GM23338 (cell line): ENCODE results near the gene SNX3. TPM values are rescaled to one million over a fixed set of nuclear protein-coding genes. Genes with fewer than 3 reads are reported as not detected.

ENCODE experiments used
- ATAC-seq: fragments of 200-7000 bp; cut with Tn5 transposase; 3 replicates; pipeline ENCODE4 v1.9.1; 2020
- DNase-seq: peaks from one replicate; pipeline ENCODE4 v3.0.0-alpha.2; 2015; ENCODE audit warnings: low spot score
- H2AFZ ChIP-seq: fragments of 200-600 bp; sonication (generic); 2 replicates; pipeline ENCODE4 v1.8.0; 2016; ENCODE audit warnings: antibody characterized with exemption, mild to moderate bottlenecking, moderate library complexity
- H3F3A ChIP-seq: fragments of 200-600 bp; sonication (generic); replicated peaks from 2 replicates; pipeline ENCODE4 v1.8.0; 2017; ENCODE audit warnings: antibody characterized with exemption, mixed run types, low read depth
- H3K27ac ChIP-seq: fragments of 200-600 bp; sonication (generic); 2 replicates; pipeline ENCODE4 v1.6.1; 2016; ENCODE audit warnings: low read depth
- H3K27me3 ChIP-seq: fragments of 200-600 bp; sonication (generic); 2 replicates; pipeline ENCODE4 v1.8.0; 2016; ENCODE audit warnings: mild to moderate bottlenecking, mixed run types, moderate library complexity; ENCODE audit not compliant: insufficient read depth
- H3K36me3 ChIP-seq: fragments of 200-600 bp; sonication (generic); 2 replicates; pipeline ENCODE4 v1.8.0; 2016; ENCODE audit warnings: mild to moderate bottlenecking; ENCODE audit not compliant: insufficient read depth
- H3K4me1 ChIP-seq: fragments of 200-600 bp; sonication (generic); 2 replicates; pipeline ENCODE4 v1.8.0; 2016; ENCODE audit warnings: mild to moderate bottlenecking, moderate library complexity; ENCODE audit not compliant: insufficient read depth
- H3K4me2 ChIP-seq: fragments of 200-600 bp; sonication (generic); 2 replicates; pipeline ENCODE4 v1.7.1; 2017; ENCODE audit warnings: mixed run types
- H3K4me3 ChIP-seq: fragments of 200-600 bp; sonication (generic); 2 replicates; pipeline ENCODE4 v1.6.1; 2016; ENCODE audit warnings: mixed run types
- H3K79me2 ChIP-seq: fragments of 200-600 bp; sonication (generic); replicated peaks from 2 replicates; pipeline ENCODE4 v1.8.0; 2017; ENCODE audit warnings: mild to moderate bottlenecking; ENCODE audit not compliant: insufficient read depth
- H3K9me2 ChIP-seq: fragments of 200-600 bp; sonication (generic); 2 replicates; pipeline ENCODE4 v1.8.0; 2017; ENCODE audit not compliant: insufficient read depth
- H4K20me1 ChIP-seq: fragments of 200-600 bp; sonication (generic); replicated peaks from 2 replicates; pipeline ENCODE4 v1.8.0; 2017; ENCODE audit warnings: mild to moderate bottlenecking; ENCODE audit not compliant: insufficient read depth
- H3K27ac Mint-ChIP-seq: 2 replicates; pipeline ENCODE4 v1.8.0; 2020; ENCODE audit warnings: inconsistent platforms, mild to moderate bottlenecking, moderate library complexity, mixed read lengths
- H3K27me3 Mint-ChIP-seq: 3 replicates; pipeline ENCODE4 v1.8.0; 2022; ENCODE audit warnings: low read depth, mild to moderate bottlenecking, moderate library complexity, mixed read lengths, inconsistent platforms; ENCODE audit not compliant: insufficient read depth, poor library complexity
- H3K36me3 Mint-ChIP-seq: 3 replicates; pipeline ENCODE4 v1.8.0; 2021; ENCODE audit warnings: low read depth, mild to moderate bottlenecking, inconsistent platforms, moderate library complexity, mixed read lengths
- H3K4me1 Mint-ChIP-seq: 3 replicates; pipeline ENCODE4 v1.8.0; 2020; ENCODE audit warnings: mild to moderate bottlenecking, inconsistent platforms, mixed read lengths
- H3K4me3 Mint-ChIP-seq: 3 replicates; pipeline ENCODE4 v1.8.0; 2021; ENCODE audit warnings: moderate library complexity, mild to moderate bottlenecking, inconsistent platforms, mixed read lengths
- H3K9me3 Mint-ChIP-seq: 3 replicates; pipeline ENCODE4 v1.8.0; 2020; ENCODE audit warnings: moderate library complexity, mild to moderate bottlenecking, inconsistent platforms, mixed read lengths
- CREB1 ChIP-seq: fragments of 250-450 bp; sonication (Bioruptor Pico); IDR thresholded peaks from 2 replicates; pipeline ENCODE4 v1.5.0; 2020; ENCODE audit warnings: low read depth, mild to moderate bottlenecking, moderate library complexity
- EZH2 ChIP-seq: fragments of 200-600 bp; sonication (generic); IDR thresholded peaks from one replicate; pipeline ENCODE4 v1.8.0; 2017; ENCODE audit warnings: antibody characterized with exemption, mild to moderate bottlenecking, low read depth; ENCODE audit not compliant: unreplicated experiment
- JUNB ChIP-seq: IDR thresholded peaks from one replicate; pipeline ENCODE4 v1.6.1; 2016; ENCODE audit warnings: antibody characterized with exemption; ENCODE audit not compliant: unreplicated experiment
- NANOG ChIP-seq: IDR thresholded peaks from 2 replicates; pipeline ENCODE4 v1.6.1; 2016; ENCODE audit warnings: antibody characterized with exemption, borderline replicate concordance
- REST ChIP-seq: IDR thresholded peaks from one replicate; pipeline ENCODE4 v1.6.1; 2018; ENCODE audit warnings: antibody characterized with exemption; ENCODE audit not compliant: unreplicated experiment
- STAT1 ChIP-seq: IDR thresholded peaks from one replicate; pipeline ENCODE4 v1.6.1; 2016; ENCODE audit warnings: antibody characterized with exemption; ENCODE audit not compliant: unreplicated experiment
- ZNF331 ChIP-seq: fragments of 250-450 bp; sonication (Bioruptor Pico); IDR thresholded peaks from 2 replicates; pipeline ENCODE4 v1.5.0; 2020; ENCODE audit warnings: low read depth, mild to moderate bottlenecking, moderate library complexity
- polyA plus RNA-seq: library from polyadenylated mRNA; unstranded; fragments of >200 nt; fragmentation: Nextera tagmentation; extraction: Ambion mirVana; gene quantifications from 2 replicates; pipeline ENCODE4 v1.2.1, GENCODE V29; 2016
- total RNA-seq: library from RNA; depleted of rRNA; stranded (reverse); fragments of >200 nt; shearing (Covaris generic); gene quantifications from 2 replicates; pipeline ENCODE4 v1.2.3, GENCODE V29; 2014
- TF ChIP-seq, protein P1 (sequence below): IDR thresholded peaks from 2 replicates; pipeline ENCODE4 v1.6.1; 2016; ENCODE audit warnings: antibody characterized with exemption
- TF ChIP-seq, protein P2 (sequence below): fragments of 250-450 bp; sonication (Bioruptor Pico); IDR thresholded peaks from 2 replicates; pipeline ENCODE4 v1.5.0; 2020; ENCODE audit warnings: mild to moderate bottlenecking, moderate library complexity

SNX3 gene
- total and polyA plus RNA-seq, 2 experiments from 2014 or later, result 87.2 to 123 TPM

GRCh38 chr6:108286366-108286765, 25.5 kb upstream of the SNX3 start:
- Histone ChIP-seq H3K9me2 (no peaks in the 10 kb centered on the region), H2AFZ (no peak overlapping the region), H3K27ac (no peak overlapping the region), H3K4me1 (no peaks in the 10 kb centered on the region), H3F3A (no peaks in the 10 kb centered on the region), H3K36me3 (no peaks in the 10 kb centered on the region), H3K27me3 (no peaks in the 10 kb centered on the region), H3K4me2 (no peak overlapping the region), H4K20me1 (no peaks in the 10 kb centered on the region), H3K79me2 (no peaks in the 10 kb centered on the region), H3K4me3 (no peak overlapping the region)
- Mint-ChIP-seq H3K4me1 (no peaks in the 10 kb centered on the region), H3K27me3 (peaks cover 4% of the 10 kb centered on the region), H3K27ac (no peak overlapping the region), H3K9me3 (no peaks in the 10 kb centered on the region), H3K4me3 (no peak overlapping the region), H3K36me3 (no peaks in the 10 kb centered on the region)
- ATAC-seq (no peak), DNase-seq (no peak)
- TF ChIP-seq, protein P1, sequence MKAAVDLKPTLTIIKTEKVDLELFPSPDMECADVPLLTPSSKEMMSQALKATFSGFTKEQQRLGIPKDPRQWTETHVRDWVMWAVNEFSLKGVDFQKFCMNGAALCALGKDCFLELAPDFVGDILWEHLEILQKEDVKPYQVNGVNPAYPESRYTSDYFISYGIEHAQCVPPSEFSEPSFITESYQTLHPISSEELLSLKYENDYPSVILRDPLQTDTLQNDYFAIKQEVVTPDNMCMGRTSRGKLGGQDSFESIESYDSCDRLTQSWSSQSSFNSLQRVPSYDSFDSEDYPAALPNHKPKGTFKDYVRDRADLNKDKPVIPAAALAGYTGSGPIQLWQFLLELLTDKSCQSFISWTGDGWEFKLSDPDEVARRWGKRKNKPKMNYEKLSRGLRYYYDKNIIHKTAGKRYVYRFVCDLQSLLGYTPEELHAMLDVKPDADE, result no peak
- no peak for TF ChIP-seq NANOG
- no peak for TF ChIP-seq REST
- TF ChIP-seq EZH2, result no peak

GRCh38 chr6:108285381-108285780, 24.5 kb upstream of the SNX3 start:
- no peak overlapping the region for H3K4me2 ChIP-seq
- no peak overlapping the region for H3K4me3 Mint-ChIP-seq
- H3K4me1 Mint-ChIP-seq, result peaks cover 3% of the 10 kb centered on the region; the same call in 2 of the 3 replicates
- H3K27ac Mint-ChIP-seq, result no peak overlapping the region
- DNase-seq (no peak), ATAC-seq (no peak)
- no peaks in the 10 kb centered on the region for H3K27me3 ChIP-seq
- H4K20me1 ChIP-seq, result no peaks in the 10 kb centered on the region
- H3K9me3 Mint-ChIP-seq, result no peaks in the 10 kb centered on the region
- no peaks in the 10 kb centered on the region for H3K36me3 ChIP-seq
- H3K36me3 Mint-ChIP-seq, result no peaks in the 10 kb centered on the region
- no peaks in the 10 kb centered on the region for H3F3A ChIP-seq
- H3K4me3 ChIP-seq, result no peak overlapping the region
- H3K27me3 Mint-ChIP-seq, result peaks cover 4% of the 10 kb centered on the region
- H2AFZ ChIP-seq, result no peak overlapping the region
- no peaks in the 10 kb centered on the region for H3K79me2 ChIP-seq
- H3K9me2 ChIP-seq, result no peaks in the 10 kb centered on the region
- H3K27ac ChIP-seq, result no peak overlapping the region
- peaks cover 2% of the 10 kb centered on the region; the same call in 1 of the 2 replicates for H3K4me1 ChIP-seq
- no peak for TF ChIP-seq ZNF331 (CRISPR knock-in tag)
- TF ChIP-seq, protein P2, sequence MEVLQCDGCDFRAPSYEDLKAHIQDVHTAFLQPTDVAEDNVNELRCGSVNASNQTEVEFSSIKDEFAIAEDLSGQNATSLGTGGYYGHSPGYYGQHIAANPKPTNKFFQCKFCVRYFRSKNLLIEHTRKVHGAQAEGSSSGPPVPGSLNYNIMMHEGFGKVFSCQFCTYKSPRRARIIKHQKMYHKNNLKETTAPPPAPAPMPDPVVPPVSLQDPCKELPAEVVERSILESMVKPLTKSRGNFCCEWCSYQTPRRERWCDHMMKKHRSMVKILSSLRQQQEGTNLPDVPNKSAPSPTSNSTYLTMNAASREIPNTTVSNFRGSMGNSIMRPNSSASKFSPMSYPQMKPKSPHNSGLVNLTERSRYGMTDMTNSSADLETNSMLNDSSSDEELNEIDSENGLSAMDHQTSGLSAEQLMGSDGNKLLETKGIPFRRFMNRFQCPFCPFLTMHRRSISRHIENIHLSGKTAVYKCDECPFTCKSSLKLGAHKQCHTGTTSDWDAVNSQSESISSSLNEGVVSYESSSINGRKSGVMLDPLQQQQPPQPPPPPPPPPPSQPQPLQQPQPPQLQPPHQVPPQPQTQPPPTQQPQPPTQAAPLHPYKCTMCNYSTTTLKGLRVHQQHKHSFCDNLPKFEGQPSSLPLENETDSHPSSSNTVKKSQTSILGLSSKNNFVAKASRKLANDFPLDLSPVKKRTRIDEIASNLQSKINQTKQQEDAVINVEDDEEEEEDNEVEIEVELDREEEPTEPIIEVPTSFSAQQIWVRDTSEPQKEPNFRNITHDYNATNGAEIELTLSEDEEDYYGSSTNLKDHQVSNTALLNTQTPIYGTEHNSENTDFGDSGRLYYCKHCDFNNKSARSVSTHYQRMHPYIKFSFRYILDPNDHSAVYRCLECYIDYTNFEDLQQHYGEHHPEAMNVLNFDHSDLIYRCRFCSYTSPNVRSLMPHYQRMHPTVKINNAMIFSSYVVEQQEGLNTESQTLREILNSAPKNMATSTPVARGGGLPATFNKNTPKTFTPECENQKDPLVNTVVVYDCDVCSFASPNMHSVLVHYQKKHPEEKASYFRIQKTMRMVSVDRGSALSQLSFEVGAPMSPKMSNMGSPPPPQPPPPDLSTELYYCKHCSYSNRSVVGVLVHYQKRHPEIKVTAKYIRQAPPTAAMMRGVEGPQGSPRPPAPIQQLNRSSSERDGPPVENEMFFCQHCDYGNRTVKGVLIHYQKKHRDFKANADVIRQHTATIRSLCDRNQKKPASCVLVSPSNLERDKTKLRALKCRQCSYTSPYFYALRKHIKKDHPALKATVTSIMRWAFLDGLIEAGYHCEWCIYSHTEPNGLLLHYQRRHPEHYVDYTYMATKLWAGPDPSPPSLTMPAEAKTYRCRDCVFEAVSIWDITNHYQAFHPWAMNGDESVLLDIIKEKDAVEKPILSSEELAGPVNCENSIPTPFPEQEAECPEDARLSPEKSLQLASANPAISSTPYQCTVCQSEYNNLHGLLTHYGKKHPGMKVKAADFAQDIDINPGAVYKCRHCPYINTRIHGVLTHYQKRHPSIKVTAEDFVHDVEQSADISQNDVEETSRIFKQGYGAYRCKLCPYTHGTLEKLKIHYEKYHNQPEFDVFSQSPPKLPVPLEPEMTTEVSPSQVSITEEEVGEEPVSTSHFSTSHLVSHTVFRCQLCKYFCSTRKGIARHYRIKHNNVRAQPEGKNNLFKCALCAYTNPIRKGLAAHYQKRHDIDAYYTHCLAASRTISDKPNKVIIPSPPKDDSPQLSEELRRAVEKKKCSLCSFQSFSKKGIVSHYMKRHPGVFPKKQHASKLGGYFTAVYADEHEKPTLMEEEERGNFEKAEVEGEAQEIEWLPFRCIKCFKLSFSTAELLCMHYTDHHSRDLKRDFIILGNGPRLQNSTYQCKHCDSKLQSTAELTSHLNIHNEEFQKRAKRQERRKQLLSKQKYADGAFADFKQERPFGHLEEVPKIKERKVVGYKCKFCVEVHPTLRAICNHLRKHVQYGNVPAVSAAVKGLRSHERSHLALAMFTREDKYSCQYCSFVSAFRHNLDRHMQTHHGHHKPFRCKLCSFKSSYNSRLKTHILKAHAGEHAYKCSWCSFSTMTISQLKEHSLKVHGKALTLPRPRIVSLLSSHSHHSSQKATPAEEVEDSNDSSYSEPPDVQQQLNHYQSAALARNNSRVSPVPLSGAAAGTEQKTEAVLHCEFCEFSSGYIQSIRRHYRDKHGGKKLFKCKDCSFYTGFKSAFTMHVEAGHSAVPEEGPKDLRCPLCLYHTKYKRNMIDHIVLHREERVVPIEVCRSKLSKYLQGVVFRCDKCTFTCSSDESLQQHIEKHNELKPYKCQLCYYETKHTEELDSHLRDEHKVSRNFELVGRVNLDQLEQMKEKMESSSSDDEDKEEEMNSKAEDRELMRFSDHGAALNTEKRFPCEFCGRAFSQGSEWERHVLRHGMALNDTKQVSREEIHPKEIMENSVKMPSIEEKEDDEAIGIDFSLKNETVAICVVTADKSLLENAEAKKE (CRISPR knock-in tag), result no peak
- no peak for TF ChIP-seq CREB1 (CRISPR knock-in tag)
- TF ChIP-seq STAT1, result no peak
- TF ChIP-seq EZH2, result no peak
- TF ChIP-seq, protein P1, result no peak
- no peak for TF ChIP-seq JUNB
